H1 (cell line): ENCODE measurements around the gene SEMA4C. TPM values are rescaled to one million over a fixed set of nuclear protein-coding genes. Genes with fewer than 3 reads are reported as not detected.

Experiments
- KDM4A ChIP-seq: IDR thresholded peaks from one replicate; pipeline ENCODE4 v1.7.1; 2012; ENCODE audit warnings: low read depth, mild to moderate bottlenecking, moderate library complexity, low read length, inconsistent platforms; ENCODE audit not compliant: severe bottlenecking
- RBBP5 ChIP-seq: IDR thresholded peaks from 2 replicates; pipeline ENCODE4 v1.7.1; 2012; ENCODE audit warnings: low read depth, mild to moderate bottlenecking, inconsistent platforms, low read length, moderate library complexity, borderline replicate concordance
- SRF ChIP-seq: IDR thresholded peaks from 2 replicates; pipeline ENCODE4 v1.6.1; 2011; ENCODE audit warnings: mild to moderate bottlenecking, low read depth, low read length, moderate library complexity
- SUZ12 ChIP-seq: fragments of 200-600 bp; sonication (generic); IDR thresholded peaks from 2 replicates; pipeline ENCODE4 v1.6.1; 2012; ENCODE audit warnings: mild to moderate bottlenecking, inconsistent platforms, low read length, moderate library complexity, mixed read lengths
- polyA plus RNA-seq, 7 experiments: library from polyadenylated mRNA; depleted of rRNA in 3 of 7; stranded (reverse) in 5 of 7; unstranded in 2 of 7; fragments of >200 nt in 5 of 7; fragments of 200-250 nt in 2 of 7; gene quantifications; 1 replicate in 5 of 7; 2 replicates in 1 of 7; 4 replicates in 1 of 7; pipeline versions ENCODE4 v1.2.1 to v1.2.3, GENCODE V29; 2011 to 2013; ENCODE audit warnings: missing spikeins in 2 of 7, mixed read lengths in 2 of 7
- total RNA-seq: library from RNA; stranded (reverse); fragmentation: NEBNext Ultra II Directional; extraction: Animal tissue kit (Norgen Biotek cat#: 25700); gene quantifications from 2 replicates; pipeline ENCODE4 v1.2.1, GENCODE V29; 2021

SEMA4C gene
- total and polyA plus RNA-seq, 2 of the 8 experiments (the other 6 are each of a cell fraction or from before 2014, with no cell fraction given), result 47.5 to 67.3 TPM

GRCh38 chr2:96838345-96839292 is 31.3 kb downstream of the SEMA4C start (continued):
- TF ChIP-seq RBBP5 (no peak), KDM4A (no peak), SRF (no peak), SUZ12 (no peak)
- TF ChIP-seq, all 59 proteins: peak for 0
